ENCODE results near the gene MRPL42. TPM values are rescaled to one million over a fixed set of nuclear protein-coding genes. Genes with fewer than 3 reads are reported as not detected.

MRPL42 gene
- total and polyA plus RNA-seq, 4 donors: 24.5 to 53.3 (median 44.6) TPM

DNA sequence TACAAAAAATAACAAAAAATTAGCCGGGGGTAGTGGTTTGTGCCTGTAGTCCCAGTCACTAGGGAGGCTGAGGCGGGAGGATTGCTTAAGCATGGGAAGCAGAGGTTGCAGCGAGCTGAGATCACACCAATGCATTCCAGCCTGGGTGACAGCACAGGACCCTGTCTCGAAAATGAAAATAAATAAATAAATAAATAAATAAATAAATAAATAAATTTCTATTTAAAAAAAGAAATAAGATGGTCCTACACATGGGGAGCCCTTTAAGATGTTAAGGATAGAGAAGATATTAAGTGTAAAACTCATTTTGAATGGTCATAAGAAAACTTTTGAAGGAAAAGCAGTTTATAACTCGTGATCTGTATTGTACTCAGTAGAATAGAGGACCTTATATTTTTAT, 8.2 kb upstream of the MRPL42 start:
- 88 to 91% methylated on average over 5 of the region's 5 CpGs for WGBS, 2 donors
- no peaks in the 10 kb centered on the region for H3K9me3 ChIP-seq (ENCODE audit: control insufficient read depth, low read length)
- ATAC-seq (ENCODE audit: low FRiP score) (no peak), DNase-seq (no peak)
- no peak overlapping the region for H3K4me3 ChIP-seq (ENCODE audit: low read length in 2 of 2)
- H3K4me1 ChIP-seq (ENCODE audit: control insufficient read depth in 1 of 2, insufficient read depth in 2 of 2, low read length in 2 of 2): no peaks in the 10 kb centered on the region
- no peaks in the 10 kb centered on the region for H3K27me3 ChIP-seq (ENCODE audit: control insufficient read depth in 1 of 2, insufficient read depth in 2 of 2, low read length in 1 of 2)
- intact Hi-C loops (cut with DNase I): no loop called here
- no peaks in the 10 kb centered on the region for H3K36me3 ChIP-seq (ENCODE audit: control insufficient read depth in 1 of 2, insufficient read depth in 2 of 2, low read length in 1 of 2)
- no peak overlapping the region for H3K27ac ChIP-seq (ENCODE audit: low read depth in 1 of 2, low read length in 2 of 2)

DNA sequence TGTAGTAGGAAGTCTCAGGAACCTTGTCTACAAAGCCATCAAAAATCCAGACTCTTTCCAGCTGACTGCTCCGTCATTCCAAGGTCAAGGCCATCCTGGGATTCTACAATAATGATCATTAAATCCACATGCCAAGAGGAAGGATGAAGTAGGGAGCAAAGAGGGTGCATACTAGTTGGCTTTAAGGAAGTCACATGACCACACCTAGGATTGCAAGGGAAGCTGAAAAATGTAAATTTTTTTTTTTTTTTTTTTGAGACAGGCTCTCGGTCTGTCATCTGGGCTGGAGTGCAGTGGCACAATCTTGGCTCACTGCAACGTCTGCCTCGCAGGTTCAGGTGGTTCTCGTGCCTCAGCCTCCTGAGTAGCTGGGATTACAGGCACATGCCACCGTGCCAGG, 7.3 kb upstream of the MRPL42 start:
- no peak for ATAC-seq (ENCODE audit: low FRiP score)
- 68 to 70% methylated on average over 6 of the region's 6 CpGs for WGBS, 2 donors
- Histone ChIP-seq H3K36me3 (ENCODE audit: control insufficient read depth in 1 of 2, insufficient read depth in 2 of 2, low read length in 1 of 2) (no peaks in the 10 kb centered on the region), H3K27ac (ENCODE audit: low read depth in 1 of 2, low read length in 2 of 2) (no peak overlapping the region), H3K27me3 (ENCODE audit: control insufficient read depth in 1 of 2, insufficient read depth in 2 of 2, low read length in 1 of 2) (no peaks in the 10 kb centered on the region), H3K4me1 (ENCODE audit: control insufficient read depth in 1 of 2, insufficient read depth in 2 of 2, low read length in 2 of 2) (no peaks in the 10 kb centered on the region), H3K4me3 (ENCODE audit: low read length in 2 of 2) (no peak overlapping the region), H3K9me3 (ENCODE audit: control insufficient read depth, low read length) (no peaks in the 10 kb centered on the region)
- DNase-seq: no peak
- intact Hi-C loops (cut with DNase I): no loop called here

DNA sequence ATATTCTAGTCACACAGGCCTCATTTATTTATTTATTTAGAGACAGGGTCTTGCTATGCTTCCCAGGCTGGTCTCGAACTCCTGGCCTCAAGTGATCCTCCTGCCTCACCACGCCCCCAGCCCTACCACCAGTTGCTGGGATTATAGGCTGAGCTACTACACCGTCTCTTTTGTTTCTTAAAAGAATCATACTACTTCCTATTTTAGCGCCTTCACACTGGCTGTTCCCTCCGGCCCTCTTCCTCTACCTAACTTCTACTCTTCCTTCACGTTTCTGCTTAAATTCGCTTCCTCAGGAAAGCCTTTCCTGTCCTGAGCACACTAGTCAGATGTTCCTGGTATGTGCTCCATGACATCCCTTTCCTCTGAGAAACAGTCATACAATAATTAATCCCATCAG, 6.4 kb upstream of the MRPL42 start:
- H3K27me3 ChIP-seq (ENCODE audit: control insufficient read depth in 1 of 2, insufficient read depth in 2 of 2, low read length in 1 of 2): no peaks in the 10 kb centered on the region
- no peak overlapping the region for H3K27ac ChIP-seq (ENCODE audit: low read depth in 1 of 2, low read length in 2 of 2)
- no peaks in the 10 kb centered on the region for H3K4me1 ChIP-seq (ENCODE audit: control insufficient read depth in 1 of 2, insufficient read depth in 2 of 2, low read length in 2 of 2)
- 77 to 83% methylated on average over 7 of the region's 7 CpGs for WGBS, 2 donors
- no peak overlapping the region for H3K4me3 ChIP-seq (ENCODE audit: low read length in 2 of 2)
- H3K36me3 ChIP-seq (ENCODE audit: control insufficient read depth in 1 of 2, insufficient read depth in 2 of 2, low read length in 1 of 2): no peaks in the 10 kb centered on the region
- no peak for ATAC-seq (ENCODE audit: low FRiP score)
- no peaks in the 10 kb centered on the region for H3K9me3 ChIP-seq (ENCODE audit: control insufficient read depth, low read length)
- intact Hi-C loops (cut with DNase I): no loop called here
- no peak for DNase-seq

DNA sequence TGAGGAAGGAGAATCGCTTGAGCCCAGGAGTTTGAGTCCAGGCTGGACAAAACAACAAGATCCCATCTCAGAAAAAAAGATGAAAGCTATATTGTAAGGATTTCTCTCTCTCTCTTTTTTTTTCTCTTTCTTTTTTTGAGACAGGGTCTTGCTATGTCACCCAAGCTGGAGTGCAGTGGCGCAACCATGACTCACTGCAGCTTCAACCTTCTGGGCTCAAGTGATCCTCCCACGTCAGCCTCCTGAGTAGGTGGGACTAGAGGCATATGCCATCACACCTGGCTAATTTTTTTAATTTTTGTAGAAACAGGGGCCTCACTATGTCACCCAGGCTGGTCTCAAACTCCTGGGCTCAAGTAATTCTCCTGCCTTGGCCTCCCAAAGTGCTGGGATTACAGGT, 5.8 kb upstream of the MRPL42 start:
- no peak overlapping the region for H3K27ac ChIP-seq (ENCODE audit: low read depth in 1 of 2, low read length in 2 of 2)
- no peak overlapping the region for H3K4me3 ChIP-seq (ENCODE audit: low read length in 2 of 2)
- intact Hi-C loops (cut with DNase I): no loop called here
- DNase-seq: no peak
- 78 to 91% methylated on average over 3 of the region's 3 CpGs for WGBS, 2 donors
- ATAC-seq (ENCODE audit: low FRiP score): no peak
- H3K4me1 ChIP-seq (ENCODE audit: control insufficient read depth in 1 of 2, insufficient read depth in 2 of 2, low read length in 2 of 2): no peaks in the 10 kb centered on the region
- H3K36me3 ChIP-seq (ENCODE audit: control insufficient read depth in 1 of 2, insufficient read depth in 2 of 2, low read length in 1 of 2): no peaks in the 10 kb centered on the region
- no peaks in the 10 kb centered on the region for H3K9me3 ChIP-seq (ENCODE audit: control insufficient read depth, low read length)
- H3K27me3 ChIP-seq (ENCODE audit: control insufficient read depth in 1 of 2, insufficient read depth in 2 of 2, low read length in 1 of 2): no peaks in the 10 kb centered on the region

DNA sequence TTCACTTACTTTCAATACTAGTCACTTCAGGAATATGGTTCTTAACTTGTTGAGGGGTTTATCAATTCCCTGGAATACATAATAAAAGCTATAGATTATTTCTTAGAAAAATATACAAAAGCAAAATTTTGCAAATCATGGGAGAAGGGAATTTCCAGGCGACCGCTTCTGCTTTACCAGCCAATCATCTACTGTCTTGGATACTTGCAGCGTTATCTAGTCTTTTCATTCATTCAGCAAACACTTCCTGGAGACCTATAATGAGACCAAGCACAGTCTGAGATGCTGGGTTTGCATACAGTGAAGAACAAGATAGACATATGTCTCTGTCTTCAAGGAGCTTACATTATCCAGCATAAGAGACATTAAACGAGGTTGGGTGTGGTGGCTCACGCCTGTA, 1.5 kb upstream of the MRPL42 start:
- H3K27me3 ChIP-seq (ENCODE audit: control insufficient read depth in 1 of 2, insufficient read depth in 2 of 2, low read length in 1 of 2): no peaks in the 10 kb centered on the region
- DNase-seq (no peak), ATAC-seq (ENCODE audit: low FRiP score) (no peak)
- intact Hi-C loops (cut with DNase I): no loop called here
- no peaks in the 10 kb centered on the region for H3K9me3 ChIP-seq (ENCODE audit: control insufficient read depth, low read length)
- no peaks in the 10 kb centered on the region for H3K4me1 ChIP-seq (ENCODE audit: control insufficient read depth in 1 of 2, insufficient read depth in 2 of 2, low read length in 2 of 2)
- H3K36me3 ChIP-seq (ENCODE audit: control insufficient read depth in 1 of 2, insufficient read depth in 2 of 2, low read length in 1 of 2): no peaks in the 10 kb centered on the region
- 96 to 97% methylated on average over 5 of the region's 5 CpGs for WGBS, 2 donors
- H3K27ac ChIP-seq (ENCODE audit: low read depth in 1 of 2, low read length in 2 of 2): no peak overlapping the region
- no peak overlapping the region for H3K4me3 ChIP-seq (ENCODE audit: low read length in 2 of 2)

DNA sequence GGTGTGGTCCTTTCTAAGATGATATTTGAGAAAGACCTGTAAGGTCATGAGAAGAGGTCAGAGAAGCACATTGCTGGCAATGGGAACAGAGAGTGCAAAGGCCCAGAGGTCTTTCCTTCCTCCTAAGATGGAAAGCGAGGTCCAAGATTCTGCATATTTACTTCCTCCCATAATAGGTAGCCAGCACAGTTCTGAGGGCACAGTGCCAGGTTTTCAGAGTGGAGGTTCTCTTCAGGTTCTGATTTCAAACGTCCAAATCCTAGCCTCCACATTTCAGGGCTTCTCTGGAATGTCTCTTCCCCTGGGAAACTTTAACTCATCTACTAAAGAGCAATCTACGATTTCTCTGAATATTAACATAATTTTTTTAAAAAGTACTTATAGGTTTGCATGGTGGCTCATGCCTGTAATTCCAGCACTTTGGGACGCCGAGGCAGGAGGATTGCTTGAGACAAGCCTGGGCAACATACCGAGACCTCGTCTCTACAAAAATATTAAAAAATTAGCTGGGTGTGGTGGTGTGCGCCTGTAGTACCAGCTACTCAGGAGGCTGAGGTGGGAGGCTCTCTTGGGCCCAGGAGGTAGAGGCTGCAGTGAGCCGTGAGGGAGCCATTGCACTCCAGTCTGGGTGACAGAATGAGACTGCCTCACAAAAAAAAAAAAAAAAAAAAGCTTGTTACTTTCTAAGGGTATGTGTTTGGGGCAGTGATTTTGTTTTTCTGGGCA, 526 bp upstream of the MRPL42 start:
- H3K27me3 ChIP-seq (ENCODE audit: control insufficient read depth in 1 of 2, insufficient read depth in 2 of 2, low read length in 1 of 2): no peaks in the 10 kb centered on the region
- intact Hi-C loops (cut with DNase I): no loop called here
- ATAC-seq (ENCODE audit: low FRiP score) (peak; percentile 27), DNase-seq (no peak)
- no peaks in the 10 kb centered on the region for H3K36me3 ChIP-seq (ENCODE audit: control insufficient read depth in 1 of 2, insufficient read depth in 2 of 2, low read length in 1 of 2)
- H3K4me3 ChIP-seq (ENCODE audit: low read length in 2 of 2): no peak overlapping the region
- WGBS, 2 donors: 91% methylated on average over 9 of the region's 9 CpGs
- no peaks in the 10 kb centered on the region for H3K4me1 ChIP-seq (ENCODE audit: control insufficient read depth in 1 of 2, insufficient read depth in 2 of 2, low read length in 2 of 2)
- H3K27ac ChIP-seq (ENCODE audit: low read depth in 1 of 2, low read length in 2 of 2): no peak overlapping the region
- no peaks in the 10 kb centered on the region for H3K9me3 ChIP-seq (ENCODE audit: control insufficient read depth, low read length)

DNA sequence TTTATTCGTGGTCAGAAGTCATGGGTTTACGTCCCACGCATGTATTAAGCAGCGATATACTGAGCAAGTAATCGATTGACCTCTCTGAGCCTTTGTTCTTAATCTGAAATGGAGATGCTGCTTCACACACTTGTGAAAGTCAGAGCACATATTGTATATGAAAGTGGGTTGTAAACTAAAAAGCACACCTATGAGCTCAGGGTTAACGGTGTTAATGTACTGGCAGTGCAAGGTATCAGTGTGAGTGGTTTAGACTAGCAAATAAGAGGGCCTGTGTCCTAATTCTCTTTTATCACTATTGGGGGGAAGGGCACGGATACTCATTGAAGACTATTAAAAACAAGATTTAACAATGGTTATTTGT, 676 bp downstream of the MRPL42 start:
- Histone ChIP-seq H3K27ac (ENCODE audit: low read depth in 1 of 2, low read length in 2 of 2) (no peak overlapping the region), H3K9me3 (ENCODE audit: control insufficient read depth, low read length) (no peaks in the 10 kb centered on the region), H3K27me3 (ENCODE audit: control insufficient read depth in 1 of 2, insufficient read depth in 2 of 2, low read length in 1 of 2) (no peaks in the 10 kb centered on the region), H3K4me3 (ENCODE audit: low read length in 2 of 2) (peak overlapping the region; percentile 63 to 95), H3K36me3 (ENCODE audit: control insufficient read depth in 1 of 2, insufficient read depth in 2 of 2, low read length in 1 of 2) (no peaks in the 10 kb centered on the region), H3K4me1 (ENCODE audit: control insufficient read depth in 1 of 2, insufficient read depth in 2 of 2, low read length in 2 of 2) (no peaks in the 10 kb centered on the region)
- intact Hi-C loops (cut with DNase I): no loop called here
- ATAC-seq (ENCODE audit: low FRiP score): no peak
- 6 to 8% methylated on average over 7 of the region's 7 CpGs for WGBS, 2 donors
- no peak for DNase-seq

DNA sequence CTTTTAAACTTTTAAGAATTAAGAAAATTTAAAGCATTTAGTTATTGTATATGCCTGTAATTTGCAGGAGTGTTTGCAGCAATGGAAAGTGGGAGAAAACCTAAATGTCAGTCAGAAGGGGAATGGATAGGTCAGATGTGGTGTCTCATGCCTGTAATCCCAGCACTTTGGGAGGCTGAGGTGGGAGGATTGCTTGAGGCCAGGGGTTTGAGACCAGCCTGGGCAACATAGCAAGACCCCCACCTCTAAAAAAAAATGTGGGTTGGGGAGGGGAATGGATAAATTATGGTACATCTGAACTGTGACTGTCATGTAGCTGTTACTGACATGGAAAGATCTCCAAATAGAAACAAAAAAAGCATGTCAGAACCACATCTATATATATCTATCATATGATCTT, 2.1 kb downstream of the MRPL42 start:
- H3K27ac ChIP-seq (ENCODE audit: low read depth in 1 of 2, low read length in 2 of 2): no peak overlapping the region
- H3K4me3 ChIP-seq (ENCODE audit: low read length in 2 of 2): no peak overlapping the region
- no peaks in the 10 kb centered on the region for H3K27me3 ChIP-seq (ENCODE audit: control insufficient read depth in 1 of 2, insufficient read depth in 2 of 2, low read length in 1 of 2)
- H3K4me1 ChIP-seq (ENCODE audit: control insufficient read depth in 1 of 2, insufficient read depth in 2 of 2, low read length in 2 of 2): no peaks in the 10 kb centered on the region
- intact Hi-C loops (cut with DNase I): no loop called here
- no peaks in the 10 kb centered on the region for H3K9me3 ChIP-seq (ENCODE audit: control insufficient read depth, low read length)
- ATAC-seq (ENCODE audit: low FRiP score): no peak
- H3K36me3 ChIP-seq (ENCODE audit: control insufficient read depth in 1 of 2, insufficient read depth in 2 of 2, low read length in 1 of 2): no peaks in the 10 kb centered on the region
- DNase-seq: no peak

DNA sequence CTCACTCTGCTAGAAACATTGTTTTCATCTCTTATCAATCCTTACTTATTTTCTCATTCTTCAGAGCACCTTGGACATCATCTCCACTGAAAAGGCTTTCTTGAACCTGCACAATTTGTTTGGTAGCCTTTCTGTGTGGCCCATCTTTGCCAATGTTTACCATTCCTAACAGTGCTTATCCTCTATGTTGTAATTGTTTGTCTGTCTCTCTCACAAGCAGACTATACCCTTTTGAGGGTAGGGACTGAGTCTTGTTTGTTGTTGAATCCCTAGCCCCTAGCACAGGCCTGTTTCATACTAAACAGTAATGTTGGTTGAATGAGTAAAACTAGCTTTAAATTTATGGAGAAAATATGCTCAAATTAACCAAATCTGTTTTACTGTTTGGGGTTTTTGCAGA, 9.2 kb downstream of the MRPL42 start:
- H3K36me3 ChIP-seq (ENCODE audit: control insufficient read depth in 1 of 2, insufficient read depth in 2 of 2, low read length in 1 of 2): peaks cover 0 to 2% of the 10 kb centered on the region in 2 donors
- intact Hi-C loops (cut with DNase I): no loop called here
- DNase-seq (no peak), ATAC-seq (ENCODE audit: low FRiP score) (no peak)
- H3K27ac ChIP-seq (ENCODE audit: low read depth in 1 of 2, low read length in 2 of 2): no peak overlapping the region
- H3K9me3 ChIP-seq (ENCODE audit: control insufficient read depth, low read length): no peaks in the 10 kb centered on the region
- no peaks in the 10 kb centered on the region for H3K4me1 ChIP-seq (ENCODE audit: control insufficient read depth in 1 of 2, insufficient read depth in 2 of 2, low read length in 2 of 2)
- H3K4me3 ChIP-seq (ENCODE audit: low read length in 2 of 2): no peak overlapping the region
- H3K27me3 ChIP-seq (ENCODE audit: control insufficient read depth in 1 of 2, insufficient read depth in 2 of 2, low read length in 1 of 2): no peaks in the 10 kb centered on the region

Measured in aorta (tissue), 5 donors.